Liver (tissue), 9 donors: ENCODE results near the gene SRPRB. TPM values are rescaled to one million over a fixed set of nuclear protein-coding genes. Genes with fewer than 3 reads are reported as not detected.

Experiments used
- DNase-seq: peaks from one replicate; pipeline ENCODE4 v3.0.0-alpha.2; 2017; ENCODE audit warnings: low spot score
- H3K27ac ChIP-seq, 2 donors: one replicate each; pipeline ENCODE4 v1.7.0; 2013; ENCODE audit warnings: inconsistent platforms in 2 of 2, low read length in 2 of 2, control low read depth in 1 of 2, low read depth in 1 of 2, mild to moderate bottlenecking in 1 of 2
- H3K27me3 ChIP-seq, 4 donors: one replicate each; pipeline versions ENCODE4 v1.6.1 to v1.7.0; 2013; ENCODE audit warnings: low read length in 3 of 4, inconsistent platforms in 1 of 4, mild to moderate bottlenecking in 1 of 4, moderate library complexity in 1 of 4; ENCODE audit not compliant: control insufficient read depth in 4 of 4, insufficient read depth in 4 of 4
- H3K36me3 ChIP-seq, 4 donors: one replicate each; pipeline versions ENCODE4 v1.6.1 to v1.7.0; 2013; ENCODE audit warnings: low read length in 3 of 4, mild to moderate bottlenecking in 3 of 4, low read depth in 1 of 4, moderate library complexity in 1 of 4; ENCODE audit not compliant: control insufficient read depth in 4 of 4, insufficient read depth in 3 of 4
- H3K4me1 ChIP-seq, 4 donors: one replicate each; pipeline versions ENCODE4 v1.6.1 to v1.7.0; 2013; ENCODE audit warnings: low read length in 3 of 4, mild to moderate bottlenecking in 3 of 4, moderate library complexity in 1 of 4; ENCODE audit not compliant: control insufficient read depth in 4 of 4, insufficient read depth in 4 of 4
- H3K4me3 ChIP-seq, 3 donors: one replicate each; pipeline versions ENCODE4 v1.6.1 to v1.7.0; 2013; ENCODE audit warnings: low read length in 3 of 3, control low read depth in 1 of 3, low read depth in 1 of 3, mild to moderate bottlenecking in 1 of 3
- H3K9ac ChIP-seq, 2 donors: one replicate each; pipeline ENCODE4 v1.7.0; 2013; ENCODE audit warnings: low read length in 2 of 2, mild to moderate bottlenecking in 2 of 2, moderate library complexity in 2 of 2, control low read depth in 1 of 2, low read depth in 1 of 2
- H3K9me3 ChIP-seq, 4 donors: one replicate each; pipeline versions ENCODE4 v1.6.1 to v1.7.0; 2013; ENCODE audit warnings: low read length in 3 of 4; ENCODE audit not compliant: control insufficient read depth in 4 of 4
- ATF3 ChIP-seq: IDR thresholded peaks from 2 replicates; pipeline ENCODE4 v1.6.1; 2016; ENCODE audit warnings: antibody characterized with exemption
- CTCF ChIP-seq: fragments of 150-350 bp; IDR thresholded peaks from 2 replicates; pipeline ENCODE4 v1.5.1; 2017; ENCODE audit warnings: improper control_type of control experiment, low read depth, low read length; ENCODE audit not compliant: missing input control
- EGR1 ChIP-seq, 2 donors: IDR thresholded peaks; 2 replicates each; pipeline ENCODE4 v1.6.1; 2016 to 2018; ENCODE audit warnings: antibody characterized with exemption in 2 of 2, low read depth in 2 of 2
- FOXA2 ChIP-seq: IDR thresholded peaks from 2 replicates; pipeline ENCODE4 v1.6.1; 2016; ENCODE audit warnings: antibody characterized with exemption
- GABPA ChIP-seq, 2 donors: IDR thresholded peaks in 1 of 2; conservative IDR thresholded peaks in 1 of 2; 2 replicates each; pipeline ENCODE4 v1.6.1; 2016; ENCODE audit warnings: antibody characterized with exemption in 2 of 2, mild to moderate bottlenecking in 1 of 2, moderate library complexity in 1 of 2
- HNF4A ChIP-seq, 2 donors: conservative IDR thresholded peaks; 2 replicates each; pipeline ENCODE4 v1.6.1; 2016; ENCODE audit warnings: antibody characterized with exemption in 2 of 2, mild to moderate bottlenecking in 2 of 2
- HNF4G ChIP-seq: IDR thresholded peaks from 2 replicates; pipeline ENCODE4 v1.6.1; 2016; ENCODE audit warnings: antibody characterized with exemption
- JUND ChIP-seq, 2 donors: IDR thresholded peaks; 2 replicates each; pipeline ENCODE4 v1.6.1; 2016; ENCODE audit warnings: antibody characterized with exemption in 2 of 2
- RXRA ChIP-seq, 2 donors: IDR thresholded peaks; 2 replicates each; pipeline ENCODE4 v1.6.1; 2017 to 2018; ENCODE audit warnings: antibody characterized with exemption in 2 of 2, mild to moderate bottlenecking in 1 of 2
- SP1 ChIP-seq: IDR thresholded peaks from 2 replicates; pipeline ENCODE4 v1.6.1; 2018; ENCODE audit warnings: antibody characterized with exemption, mild to moderate bottlenecking
- YY1 ChIP-seq: IDR thresholded peaks from 2 replicates; pipeline ENCODE4 v1.6.1; 2016; ENCODE audit warnings: antibody characterized with exemption, mild to moderate bottlenecking
- WGBS: extraction: QIAGEN DNeasy Blood & Tissue Kit; methylation state at CpG from one replicate; pipeline ENCODE4 v1.1.7; 2013; 5-methylcytosine and 5-hydroxymethylcytosine counted together
- polyA plus RNA-seq, 2 donors: library from polyadenylated mRNA; stranded (reverse) in 1 of 2; unstranded in 1 of 2; fragments of 200-250 nt in 1 of 2; fragments of >200 nt in 1 of 2; fragmentation: Nextera tagmentation in 1 of 2; extraction: Ambion mirVana in 1 of 2; gene quantifications; one replicate each; pipeline versions ENCODE4 v1.2.1 to v1.2.3, GENCODE V29; 2013 to 2015
- total RNA-seq, 2 donors: library from RNA; depleted of rRNA; stranded (reverse); fragments of >200 nt; gene quantifications; one replicate each; pipeline ENCODE4 v1.2.3, GENCODE V29; 2014
- donor health status: healthy.
- donor health status: healthy.
- donor health status: healthy.
- donor health status: healthy.
- donor health status: healthy.

Gene SRPRB
- total and polyA plus RNA-seq, 4 donors = 34.7 to 97.6 (median 76.9) TPM

- TF ChIP-seq EGR1 (IDR thresholded peaks at IDR 0.05; ENCODE audit: low read depth in 2 of 2) (no peak), HNF4A (conservative IDR thresholded peaks at IDR 0.05) (no peak), HNF4G (no peak), GABPA (IDR thresholded peaks at IDR 0.05 in 1 of 2, conservative IDR thresholded peaks at IDR 0.05 in 1 of 2) (no peak)
Observed at GRCh38 chr3:133845127-133845526, 39.5 kb downstream of the SRPRB start (continued).

- Histone ChIP-seq H3K9me3 (peaks cover 0 to 2% (median 1%) of the 10 kb centered on the region in 4 donors), H3K9ac (no peak overlapping the region), H3K4me1 (no peaks in the 10 kb centered on the region), H3K27ac (no peak overlapping the region), H3K36me3 (no peaks in the 10 kb centered on the region), H3K27me3 (no peaks in the 10 kb centered on the region), H3K4me3 (no peak overlapping the region)
- DNase-seq = no peak
- TF ChIP-seq FOXA2 = no peak
- TF ChIP-seq SP1 = no peak
- no peak for TF ChIP-seq RXRA (IDR thresholded peaks at IDR 0.05)
- TF ChIP-seq YY1 = no peak
- no peak for TF ChIP-seq HNF4A (conservative IDR thresholded peaks at IDR 0.05)
Observed at GRCh38 chr3:133849346-133849745, 43.7 kb downstream of the SRPRB start.

- H3K4me1 ChIP-seq = no peaks in the 10 kb centered on the region
- WGBS = 92% methylated on average over 1 of the region's 1 CpG
- no peaks in the 10 kb centered on the region for H3K36me3 ChIP-seq
- DNase-seq = no peak
- peaks cover 0 to 2% (median 1%) of the 10 kb centered on the region in 4 donors for H3K9me3 ChIP-seq
- TF ChIP-seq CTCF = no peak
- TF ChIP-seq RXRA (IDR thresholded peaks at IDR 0.05) = no peak
- TF ChIP-seq JUND (IDR thresholded peaks at IDR 0.05) = no peak
- no peak overlapping the region for H3K27ac ChIP-seq
- no peak overlapping the region for H3K9ac ChIP-seq
- H3K4me3 ChIP-seq = no peak overlapping the region
- no peaks in the 10 kb centered on the region for H3K27me3 ChIP-seq
Observed at GRCh38 chr3:133850034-133850433, 44.4 kb downstream of the SRPRB start.

- TF ChIP-seq ATF3 (no peak), EGR1 (IDR thresholded peaks at IDR 0.05; ENCODE audit: low read depth in 2 of 2) (no peak), HNF4A (conservative IDR thresholded peaks at IDR 0.05) (no peak)
- Histone ChIP-seq H3K9ac (no peak overlapping the region), H3K27me3 (no peaks in the 10 kb centered on the region), H3K27ac (no peak overlapping the region), H3K36me3 (no peaks in the 10 kb centered on the region), H3K9me3 (no peaks in the 10 kb centered on the region), H3K4me3 (no peak overlapping the region), H3K4me1 (no peaks in the 10 kb centered on the region)
- 70% methylated on average over 5 of the region's 5 CpGs for WGBS
- DNase-seq = peak; percentile 63
Observed at GRCh38 chr3:133851266-133851906, 45.8 kb downstream of the SRPRB start.
